Breast epithelium (tissue), 4 donors: Measurements from ENCODE around the gene CXCR6. TPM values are rescaled to one million over a fixed set of nuclear protein-coding genes. Genes with fewer than 3 reads are reported as not detected.

ENCODE experiments used
- DNase-seq, 2 donors: peaks; one replicate each; pipeline ENCODE4 v3.0.0-alpha.2; 2019; ENCODE audit warnings: low spot score in 2 of 2
- H3K27ac ChIP-seq, 2 donors: fragments of 200-600 bp; sonication (generic) in 1 of 2; one replicate each; pipeline ENCODE4 v1.5.1; 2016 to 2019; ENCODE audit warnings: mild to moderate bottlenecking in 1 of 2
- H3K27me3 ChIP-seq, 2 donors: fragments of 200-600 bp; sonication (generic) in 1 of 2; one replicate each; pipeline versions ENCODE4 v1.5.1 to v1.6.0; 2017 to 2019; ENCODE audit warnings: control low read depth in 1 of 2, mild to moderate bottlenecking in 1 of 2
- H3K36me3 ChIP-seq: fragments of 200-600 bp; one replicate; pipeline ENCODE4 v1.5.1; 2019
- H3K4me1 ChIP-seq, 2 donors: fragments of 200-600 bp; sonication (generic); one replicate each; pipeline ENCODE4 v1.5.1; 2016 to 2019; ENCODE audit warnings: control low read depth in 1 of 2
- H3K4me3 ChIP-seq, 3 donors: fragments of 200-600 bp; sonication (generic); 1 replicate in 2 of 3; 2 replicates in 1 of 3; pipeline ENCODE4 v1.5.1; 2016 to 2019; ENCODE audit warnings: mild to moderate bottlenecking in 3 of 3, moderate library complexity in 2 of 3
- H3K9me3 ChIP-seq, 2 donors: fragments of 200-600 bp; sonication (generic) in 1 of 2; one replicate each; pipeline ENCODE4 v1.5.1; 2016 to 2019; ENCODE audit warnings: control low read depth in 1 of 2
- CTCF ChIP-seq, 3 donors: fragments of 450-650 bp; IDR thresholded peaks; one replicate each; pipeline ENCODE4 v1.5.1; 2016 to 2017; ENCODE audit warnings: antibody characterized with exemption in 3 of 3, mild to moderate bottlenecking in 3 of 3, moderate library complexity in 3 of 3
- POLR2A ChIP-seq: fragments of 450-650 bp; IDR thresholded peaks from one replicate; pipeline ENCODE4 v1.6.1; 2016; ENCODE audit warnings: antibody characterized with exemption, mild to moderate bottlenecking, moderate library complexity
- POLR2AphosphoS5 ChIP-seq, 3 donors: sonication (generic); formaldehyde crosslinking; IDR thresholded peaks; one replicate each; pipeline ENCODE4 v1.6.1; 2017; ENCODE audit warnings: antibody characterized with exemption in 3 of 3
- intact Hi-C: fragments of 100-400 bp; cut with DNase I; formaldehyde crosslinking; loops from one replicate; pipeline ENCODE4 v1.15.1; 2023; ENCODE audit warnings: low total_unique reads
- total RNA-seq, 3 donors: library from RNA; depleted of rRNA; stranded (reverse); fragments of >200 nt; gene quantifications; one replicate each; pipeline ENCODE4 v1.1.0, GENCODE V29; 2016

CXCR6 gene
- total RNA-seq, 3 donors from 2014 or later = 0.64 to 4.5 (median 4.3) TPM

GRCh38 chr3:45997942-45998341, 54.7 kb downstream of the CXCR6 start:
- H3K4me3 ChIP-seq = no peak overlapping the region
- no peaks in the 10 kb centered on the region for H3K36me3 ChIP-seq
- intact Hi-C loops = no loop called here
- no peak for DNase-seq
- no peaks in the 10 kb centered on the region for H3K27me3 ChIP-seq
- no peak overlapping the region for H3K27ac ChIP-seq
- no peak for TF ChIP-seq POLR2A
- no peak for TF ChIP-seq CTCF (IDR thresholded peaks at IDR 0.05)
- TF ChIP-seq POLR2AphosphoS5 (IDR thresholded peaks at IDR 0.05) = no peak
- peaks cover 2 to 12% of the 10 kb centered on the region in 2 donors for H3K4me1 ChIP-seq
- H3K9me3 ChIP-seq = no peaks in the 10 kb centered on the region

Other genes starting within 250 kb of the CXCR6 start
- gene SLC6A20, start 146.9 kb upstream of the CXCR6 start, total RNA-seq = 1 to 10 TPM in 1 of 3 donors, under 1 TPM in 2; 0.16 to 1.2 (median 0.33) TPM
- 10 to 100 TPM; 17.0 to 39.2 (median 22.1) TPM for gene LZTFL1, start 101.3 kb upstream of the CXCR6 start, total RNA-seq
- gene CCR9, start 56.9 kb upstream of the CXCR6 start, total RNA-seq = not detected
- gene FYCO1, start 52.4 kb downstream of the CXCR6 start, total RNA-seq = 10 to 100 TPM; 40.7 to 48.2 (median 44.6) TPM
- under 1 TPM; under 0.01 TPM for gene XCR1, start 84.0 kb downstream of the CXCR6 start, total RNA-seq